ENCODE results near the gene IFI27L1.

IFI27L1 gene

GRCh38 chr14:94139006-94139405 lies 57.9 kb downstream of the IFI27L1 start:
- no peak overlapping the region for H3K27ac ChIP-seq (ENCODE audit: insufficient read depth in 1 of 2, low read depth in 1 of 2, low read length in 2 of 2, poor library complexity in 1 of 2, severe bottlenecking in 2 of 2)
- CTCF ChIA-PET: interaction anchor here (0.7 to 4.7 kb wide), 12 partner anchors 10 to 199 kb away, joined by 3 to 55 read pairs (median 5); partner anchors contain the start of genes IFI27L2 and PPP4R4
- WGBS (ENCODE audit: insufficient coverage): 93% methylated on average over 4 of the region's 5 CpGs
- peaks cover 0 to 2% (median 0%) of the 10 kb centered on the region in 5 experiments for H3K27me3 ChIP-seq (replicated peaks in 2 of 5; ENCODE audit: control insufficient read depth in 4 of 5, insufficient read depth in 5 of 5, low read length in 4 of 5)
- peaks cover 0 to 7% (median 3%) of the 10 kb centered on the region in 5 experiments for H3K9me3 ChIP-seq (ENCODE audit: control extremely low read depth in 1 of 5, control insufficient read depth in 4 of 5, insufficient read depth in 2 of 5, low read depth in 1 of 5, low read length in 4 of 5)
- POLR2A ChIA-PET: no interaction called here
- no peaks in the 10 kb centered on the region for H3K4me1 ChIP-seq (ENCODE audit: control extremely low read depth in 1 of 4, control insufficient read depth in 4 of 4, insufficient read depth in 4 of 4, low read length in 3 of 4)
- DNase-seq: no peak
- no peak overlapping the region for H3K4me3 ChIP-seq (ENCODE audit: control insufficient read depth in 1 of 7, extremely low read depth in 1 of 7, insufficient read depth in 4 of 7, low read depth in 2 of 7, low read length in 6 of 7)
- no peaks in the 10 kb centered on the region for H3K36me3 ChIP-seq (ENCODE audit: control insufficient read depth in 4 of 4, insufficient read depth in 4 of 4, low read length in 3 of 4)

GRCh38 chr14:94139421-94139820 lies 58.3 kb downstream of the IFI27L1 start:
- POLR2A ChIA-PET: no interaction called here
- CTCF ChIA-PET: interaction anchor here (0.7 to 4.7 kb wide), 10 partner anchors 10 to 172 kb away, joined by 3 to 55 read pairs (median 5); partner anchors contain the start of genes IFI27L2 and PPP4R4
- no peaks in the 10 kb centered on the region for H3K36me3 ChIP-seq (ENCODE audit: control insufficient read depth in 4 of 4, insufficient read depth in 4 of 4, low read length in 3 of 4)

GRCh38 chr14:94142247-94142646 lies 61.1 kb downstream of the IFI27L1 start:
- ChIA-PET CTCF (interaction anchor here (0.8 to 4.1 kb wide), 11 partner anchors 10 to 182 kb away, joined by 3 to 25 read pairs (median 4); partner anchors contain the start of gene PPP4R4), POLR2A (no interaction called here)
- WGBS (ENCODE audit: insufficient coverage): no CpG with 5 or more reads among the region's 3 CpGs
- H3K9me3 ChIP-seq (ENCODE audit: control extremely low read depth in 1 of 5, control insufficient read depth in 4 of 5, insufficient read depth in 2 of 5, low read depth in 1 of 5, low read length in 4 of 5): no peaks in the 10 kb centered on the region
- no peak for DNase-seq
- no peak overlapping the region for H3K27ac ChIP-seq (ENCODE audit: insufficient read depth in 1 of 2, low read depth in 1 of 2, low read length in 2 of 2, poor library complexity in 1 of 2, severe bottlenecking in 2 of 2)
- H3K36me3 ChIP-seq (ENCODE audit: control insufficient read depth in 4 of 4, insufficient read depth in 4 of 4, low read length in 3 of 4): no peaks in the 10 kb centered on the region
- H3K4me3 ChIP-seq (ENCODE audit: control insufficient read depth in 1 of 7, extremely low read depth in 1 of 7, insufficient read depth in 4 of 7, low read depth in 2 of 7, low read length in 6 of 7): no peak overlapping the region
- peaks cover 0 to under 1% (median 0%) of the 10 kb centered on the region in 5 experiments for H3K27me3 ChIP-seq (replicated peaks in 2 of 5; ENCODE audit: control insufficient read depth in 4 of 5, insufficient read depth in 5 of 5, low read length in 4 of 5)
- peaks cover 0 to 10% (median 3%) of the 10 kb centered on the region in 4 experiments for H3K4me1 ChIP-seq (ENCODE audit: control extremely low read depth in 1 of 4, control insufficient read depth in 4 of 4, insufficient read depth in 4 of 4, low read length in 3 of 4)

More at GRCh38 chr14:94139421-94139820, 58.3 kb downstream of the IFI27L1 start:
- Histone ChIP-seq H3K4me1 (ENCODE audit: control extremely low read depth in 1 of 4, control insufficient read depth in 4 of 4, insufficient read depth in 4 of 4, low read length in 3 of 4) (peaks cover 0 to under 1% (median 0%) of the 10 kb centered on the region in 4 experiments), H3K27ac (ENCODE audit: insufficient read depth in 1 of 2, low read depth in 1 of 2, low read length in 2 of 2, poor library complexity in 1 of 2, severe bottlenecking in 2 of 2) (no peak overlapping the region), H3K4me3 (ENCODE audit: control insufficient read depth in 1 of 7, extremely low read depth in 1 of 7, insufficient read depth in 4 of 7, low read depth in 2 of 7, low read length in 6 of 7) (no peak overlapping the region), H3K27me3 (replicated peaks in 2 of 5; ENCODE audit: control insufficient read depth in 4 of 5, insufficient read depth in 5 of 5, low read length in 4 of 5) (peaks cover 0 to 2% (median 0%) of the 10 kb centered on the region in 5 experiments), H3K9me3 (ENCODE audit: control extremely low read depth in 1 of 5, control insufficient read depth in 4 of 5, insufficient read depth in 2 of 5, low read depth in 1 of 5, low read length in 4 of 5) (peaks cover 0 to 7% (median 3%) of the 10 kb centered on the region in 5 experiments)
- DNase-seq: no peak
- 98% methylated on average over 4 of the region's 5 CpGs for WGBS (ENCODE audit: insufficient coverage)

GRCh38 chr14:94142836-94143235 lies 61.7 kb downstream of the IFI27L1 start:
- H3K9me3 ChIP-seq (ENCODE audit: control extremely low read depth in 1 of 5, control insufficient read depth in 4 of 5, insufficient read depth in 2 of 5, low read depth in 1 of 5, low read length in 4 of 5): no peaks in the 10 kb centered on the region
- H3K4me3 ChIP-seq (ENCODE audit: control insufficient read depth in 1 of 7, extremely low read depth in 1 of 7, insufficient read depth in 4 of 7, low read depth in 2 of 7, low read length in 6 of 7): no peak overlapping the region
- DNase-seq: no peak
- no CpG with 5 or more reads among the region's 1 CpG for WGBS (ENCODE audit: insufficient coverage)
- H3K4me1 ChIP-seq (ENCODE audit: control extremely low read depth in 1 of 4, control insufficient read depth in 4 of 4, insufficient read depth in 4 of 4, low read length in 3 of 4): peaks cover 0 to 10% (median 3%) of the 10 kb centered on the region in 4 experiments
- POLR2A ChIA-PET: no interaction called here
- CTCF ChIA-PET: interaction anchor here (1.0 to 4.1 kb wide), 8 partner anchors 10 to 182 kb away, joined by 3 to 25 read pairs (median 4); partner anchors contain the start of gene IFI27L2
- H3K27me3 ChIP-seq (replicated peaks in 2 of 5; ENCODE audit: control insufficient read depth in 4 of 5, insufficient read depth in 5 of 5, low read length in 4 of 5): no peaks in the 10 kb centered on the region
- no peak overlapping the region for H3K27ac ChIP-seq (ENCODE audit: insufficient read depth in 1 of 2, low read depth in 1 of 2, low read length in 2 of 2, poor library complexity in 1 of 2, severe bottlenecking in 2 of 2)
- H3K36me3 ChIP-seq (ENCODE audit: control insufficient read depth in 4 of 4, insufficient read depth in 4 of 4, low read length in 3 of 4): no peaks in the 10 kb centered on the region

GRCh38 chr14:94143239-94143638 lies 62.1 kb downstream of the IFI27L1 start:
- no peaks in the 10 kb centered on the region for H3K9me3 ChIP-seq (ENCODE audit: control extremely low read depth in 1 of 5, control insufficient read depth in 4 of 5, insufficient read depth in 2 of 5, low read depth in 1 of 5, low read length in 4 of 5)
- DNase-seq: peak in 1 of 3 donors; percentile 17
- no peak overlapping the region for H3K4me3 ChIP-seq (ENCODE audit: control insufficient read depth in 1 of 7, extremely low read depth in 1 of 7, insufficient read depth in 4 of 7, low read depth in 2 of 7, low read length in 6 of 7)
- no peak overlapping the region for H3K27ac ChIP-seq (ENCODE audit: insufficient read depth in 1 of 2, low read depth in 1 of 2, low read length in 2 of 2, poor library complexity in 1 of 2, severe bottlenecking in 2 of 2)
- H3K27me3 ChIP-seq (replicated peaks in 2 of 5; ENCODE audit: control insufficient read depth in 4 of 5, insufficient read depth in 5 of 5, low read length in 4 of 5): no peaks in the 10 kb centered on the region
- ChIA-PET POLR2A (no interaction called here), CTCF (interaction anchor here (1.0 to 4.1 kb wide), 8 partner anchors 10 to 183 kb away, joined by 3 to 25 read pairs (median 4); partner anchors contain the start of gene IFI27L2)
- no peaks in the 10 kb centered on the region for H3K36me3 ChIP-seq (ENCODE audit: control insufficient read depth in 4 of 4, insufficient read depth in 4 of 4, low read length in 3 of 4)
- WGBS (ENCODE audit: insufficient coverage): 100% methylated on average over 2 of the region's 3 CpGs
- peaks cover 0 to 10% (median 3%) of the 10 kb centered on the region in 4 experiments for H3K4me1 ChIP-seq (ENCODE audit: control extremely low read depth in 1 of 4, control insufficient read depth in 4 of 4, insufficient read depth in 4 of 4, low read length in 3 of 4)

GRCh38 chr14:94143711-94144110 lies 62.6 kb downstream of the IFI27L1 start:
- H3K36me3 ChIP-seq (ENCODE audit: control insufficient read depth in 4 of 4, insufficient read depth in 4 of 4, low read length in 3 of 4): no peaks in the 10 kb centered on the region
- WGBS (ENCODE audit: insufficient coverage): 100% methylated on average over 2 of the region's 4 CpGs
- no peak for DNase-seq
- CTCF ChIA-PET: interaction anchor here (1.1 to 4.1 kb wide), 5 partner anchors 9 to 108 kb away, joined by 3 to 25 read pairs (median 7); partner anchors contain the start of gene IFI27L2
- H3K27me3 ChIP-seq (replicated peaks in 2 of 5; ENCODE audit: control insufficient read depth in 4 of 5, insufficient read depth in 5 of 5, low read length in 4 of 5): no peaks in the 10 kb centered on the region
- no peak overlapping the region for H3K27ac ChIP-seq (ENCODE audit: insufficient read depth in 1 of 2, low read depth in 1 of 2, low read length in 2 of 2, poor library complexity in 1 of 2, severe bottlenecking in 2 of 2)
- H3K4me3 ChIP-seq (ENCODE audit: control insufficient read depth in 1 of 7, extremely low read depth in 1 of 7, insufficient read depth in 4 of 7, low read depth in 2 of 7, low read length in 6 of 7): no peak overlapping the region
- POLR2A ChIA-PET: no interaction called here
- H3K4me1 ChIP-seq (ENCODE audit: control extremely low read depth in 1 of 4, control insufficient read depth in 4 of 4, insufficient read depth in 4 of 4, low read length in 3 of 4): peaks cover 0 to 10% (median 3%) of the 10 kb centered on the region in 4 experiments
- no peaks in the 10 kb centered on the region for H3K9me3 ChIP-seq (ENCODE audit: control extremely low read depth in 1 of 5, control insufficient read depth in 4 of 5, insufficient read depth in 2 of 5, low read depth in 1 of 5, low read length in 4 of 5)

- Histone ChIP-seq H3K27me3 (replicated peaks in 2 of 5; ENCODE audit: control insufficient read depth in 4 of 5, insufficient read depth in 5 of 5, low read length in 4 of 5) (no peaks in the 10 kb centered on the region), H3K4me3 (ENCODE audit: control insufficient read depth in 1 of 7, extremely low read depth in 1 of 7, insufficient read depth in 4 of 7, low read depth in 2 of 7, low read length in 6 of 7) (no peak overlapping the region), H3K9me3 (ENCODE audit: control extremely low read depth in 1 of 5, control insufficient read depth in 4 of 5, insufficient read depth in 2 of 5, low read depth in 1 of 5, low read length in 4 of 5) (no peaks in the 10 kb centered on the region), H3K27ac (ENCODE audit: insufficient read depth in 1 of 2, low read depth in 1 of 2, low read length in 2 of 2, poor library complexity in 1 of 2, severe bottlenecking in 2 of 2) (no peak overlapping the region), H3K36me3 (ENCODE audit: control insufficient read depth in 4 of 4, insufficient read depth in 4 of 4, low read length in 3 of 4) (no peaks in the 10 kb centered on the region), H3K4me1 (ENCODE audit: control extremely low read depth in 1 of 4, control insufficient read depth in 4 of 4, insufficient read depth in 4 of 4, low read length in 3 of 4) (peaks cover 0 to 10% (median 3%) of the 10 kb centered on the region in 4 experiments)
- WGBS (ENCODE audit: insufficient coverage): no CpG with 5 or more reads among the region's 1 CpG
- ChIA-PET POLR2A (no interaction called here), CTCF (interaction anchor here (2.0 to 4.1 kb wide), 2 partner anchors 13 to 16 kb away, joined by 4 to 25 read pairs; partner anchors contain the start of gene IFI27L2)
- DNase-seq: no peak
Measured at GRCh38 chr14:94144765-94145164, 63.7 kb downstream of the IFI27L1 start.

Data from common myeloid progenitor, CD34-positive (primary cell).